Esophagus squamous epithelium (tissue), 5 donors: Measurements from ENCODE around the gene HEY2. TPM values are rescaled to one million over a fixed set of nuclear protein-coding genes. Genes with fewer than 3 reads are reported as not detected.
A peak's percentile ranks its signal among the peaks of the same experiment; 100 is the strongest.

Experiments
- DNase-seq: peaks from one replicate; lab custom pipeline; 2025; lab: John Stamatoyannopoulos, UW
- H3K27ac ChIP-seq, 4 donors: fragments of 200-600 bp; sonication (generic); one replicate each; pipeline ENCODE4 v1.5.1; 2016 to 2019; ENCODE audit warnings: mild to moderate bottlenecking in 1 of 4
- H3K27me3 ChIP-seq, 4 donors: fragments of 200-600 bp; sonication (generic); 1 replicate in 3 of 4; 2 replicates in 1 of 4; pipeline versions ENCODE4 v1.5.1 to v1.6.0; 2017 to 2021; ENCODE audit warnings: antibody characterized with exemption in 1 of 4
- H3K36me3 ChIP-seq, 3 donors: fragments of 200-600 bp; sonication (generic); one replicate each; pipeline ENCODE4 v1.5.1; 2016 to 2019
- H3K4me1 ChIP-seq, 3 donors: fragments of 200-600 bp; sonication (generic); one replicate each; pipeline ENCODE4 v1.5.1; 2017 to 2019
- H3K4me3 ChIP-seq, 4 donors: fragments of 200-600 bp; sonication (generic); 1 replicate in 3 of 4; 2 replicates in 1 of 4; pipeline ENCODE4 v1.5.1; 2016 to 2019; ENCODE audit warnings: mild to moderate bottlenecking in 2 of 4, moderate library complexity in 1 of 4
- H3K9me3 ChIP-seq, 3 donors: fragments of 200-600 bp; sonication (generic); one replicate each; pipeline ENCODE4 v1.5.1; 2016 to 2019
- POLR2A ChIP-seq, 4 donors: fragments of 450-650 bp; IDR thresholded peaks; one replicate each; pipeline ENCODE4 v1.6.1; 2017; ENCODE audit warnings: antibody characterized with exemption in 4 of 4, mild to moderate bottlenecking in 4 of 4, moderate library complexity in 3 of 4
- WGBS, 2 donors: methylation state at CpG; one replicate each; pipeline ENCODE4 v1.1.5; 2018; 5-methylcytosine and 5-hydroxymethylcytosine counted together
- intact Hi-C: fragments of 100-400 bp; cut with DNase I; formaldehyde crosslinking; loops from one replicate; pipeline ENCODE4 v1.15.0; 2022
- total RNA-seq, 4 donors: library from RNA; depleted of rRNA; stranded (reverse); fragments of >200 nt; gene quantifications; one replicate each; pipeline ENCODE4 v1.1.0, GENCODE V29; 2016
- TF ChIP-seq, protein P1 (sequence below), 6 experiments: fragments of 450-650 bp in 4 of 6; fragments of 200-600 bp in 2 of 6; sonication (generic) in 2 of 6; IDR thresholded peaks; one replicate each; pipeline ENCODE4 v1.5.1; 2016 to 2019; ENCODE audit warnings: antibody characterized with exemption in 6 of 6, mild to moderate bottlenecking in 4 of 6, moderate library complexity in 4 of 6
- donor health status: DM: yes; HTN: yes; CAD: no.

The HEY2 gene
- total RNA-seq, 4 donors from 2014 or later, result 0.61 to 2.8 (median 1.3) TPM; not detected in 1

DNA sequence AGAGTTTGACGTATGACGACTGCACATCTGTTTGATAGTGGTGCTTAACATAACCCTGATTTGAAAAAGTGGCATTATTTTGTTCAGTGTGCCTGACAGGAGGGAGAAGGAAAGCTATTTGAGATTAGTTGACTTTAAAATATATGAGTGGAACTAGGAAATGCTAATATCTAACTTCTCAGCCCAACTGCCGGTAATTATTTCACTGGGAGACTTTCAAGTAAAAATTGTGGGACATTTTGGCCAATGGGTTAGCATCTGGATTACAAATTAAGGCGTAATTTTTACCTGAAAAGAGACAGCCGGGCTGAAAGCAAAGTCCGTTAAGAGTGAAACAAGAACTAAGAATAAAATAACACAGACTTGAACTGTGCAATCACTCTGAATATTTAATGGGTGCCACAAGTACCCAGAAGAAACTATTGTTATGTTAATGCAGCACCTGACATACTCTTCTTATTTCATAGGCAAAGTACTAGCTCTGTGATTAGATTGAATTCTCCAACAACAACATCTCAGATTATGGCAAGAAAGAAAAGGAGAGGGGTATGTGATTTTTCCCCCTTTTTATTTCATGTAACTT, 2.0 kb downstream of the HEY2 start:
- intact Hi-C loops, result no loop called here
- H3K36me3 ChIP-seq, result peaks cover 0 to 7% (median 0%) of the 10 kb centered on the region in 3 donors

DNA sequence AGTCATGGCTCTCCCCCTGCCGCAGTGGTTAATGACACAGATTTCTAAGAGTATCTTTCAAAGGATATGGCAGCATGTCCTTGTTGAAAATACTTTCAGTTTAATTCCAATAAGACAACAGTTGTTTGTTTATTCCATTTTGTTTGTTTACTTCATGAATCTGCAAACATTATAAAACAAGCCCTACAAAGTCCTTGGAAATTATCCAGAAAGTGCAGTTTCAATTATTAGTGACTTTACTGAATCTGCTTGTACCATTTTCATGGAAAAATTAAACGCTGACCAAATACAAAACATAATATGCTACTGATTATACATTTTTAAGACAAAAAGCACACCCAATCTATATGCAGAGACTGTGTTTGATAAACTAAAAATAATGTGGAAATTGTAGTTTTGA, 3.3 kb downstream of the HEY2 start:
- TF ChIP-seq, protein P1, sequence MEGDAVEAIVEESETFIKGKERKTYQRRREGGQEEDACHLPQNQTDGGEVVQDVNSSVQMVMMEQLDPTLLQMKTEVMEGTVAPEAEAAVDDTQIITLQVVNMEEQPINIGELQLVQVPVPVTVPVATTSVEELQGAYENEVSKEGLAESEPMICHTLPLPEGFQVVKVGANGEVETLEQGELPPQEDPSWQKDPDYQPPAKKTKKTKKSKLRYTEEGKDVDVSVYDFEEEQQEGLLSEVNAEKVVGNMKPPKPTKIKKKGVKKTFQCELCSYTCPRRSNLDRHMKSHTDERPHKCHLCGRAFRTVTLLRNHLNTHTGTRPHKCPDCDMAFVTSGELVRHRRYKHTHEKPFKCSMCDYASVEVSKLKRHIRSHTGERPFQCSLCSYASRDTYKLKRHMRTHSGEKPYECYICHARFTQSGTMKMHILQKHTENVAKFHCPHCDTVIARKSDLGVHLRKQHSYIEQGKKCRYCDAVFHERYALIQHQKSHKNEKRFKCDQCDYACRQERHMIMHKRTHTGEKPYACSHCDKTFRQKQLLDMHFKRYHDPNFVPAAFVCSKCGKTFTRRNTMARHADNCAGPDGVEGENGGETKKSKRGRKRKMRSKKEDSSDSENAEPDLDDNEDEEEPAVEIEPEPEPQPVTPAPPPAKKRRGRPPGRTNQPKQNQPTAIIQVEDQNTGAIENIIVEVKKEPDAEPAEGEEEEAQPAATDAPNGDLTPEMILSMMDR (IDR thresholded peaks at IDR 0.05), result no peak
- no peak for TF ChIP-seq POLR2A (IDR thresholded peaks at IDR 0.05)
- Histone ChIP-seq H3K9me3 (no peaks in the 10 kb centered on the region), H3K27me3 (peaks cover 0 to 72% (median 7%) of the 10 kb centered on the region in 4 donors), H3K4me1 (peaks cover 5 to 28% (median 9%) of the 10 kb centered on the region in 3 donors), H3K27ac (peak overlapping the region in 1 of 4 donors; percentile 18), H3K36me3 (peaks cover 0 to 7% (median 0%) of the 10 kb centered on the region in 3 donors), H3K4me3 (no peak overlapping the region)
- DNase-seq, result no peak
- WGBS, 2 donors, result 75 to 81% methylated on average over 2 of the region's 2 CpGs
- intact Hi-C loops, result no loop called here

More for the DNA sequence above, 2.0 kb downstream of the HEY2 start:
- H3K4me1 ChIP-seq, result peaks cover 9 to 42% (median 13%) of the 10 kb centered on the region in 3 donors
- no peak for DNase-seq
- no peaks in the 10 kb centered on the region for H3K9me3 ChIP-seq
- 58 to 66% methylated on average over 6 of the region's 6 CpGs for WGBS, 2 donors
- H3K27ac ChIP-seq, result peak overlapping the region in 2 of 4 donors; percentile 9 to 19
- H3K4me3 ChIP-seq, result peak overlapping the region in 3 of 4 donors; percentile 2 to 73 (median 64)
- no peak for TF ChIP-seq POLR2A (IDR thresholded peaks at IDR 0.05)
- TF ChIP-seq, protein P1 (IDR thresholded peaks at IDR 0.05), result no peak
- peaks cover 0 to 82% (median 9%) of the 10 kb centered on the region in 4 donors for H3K27me3 ChIP-seq

DNA sequence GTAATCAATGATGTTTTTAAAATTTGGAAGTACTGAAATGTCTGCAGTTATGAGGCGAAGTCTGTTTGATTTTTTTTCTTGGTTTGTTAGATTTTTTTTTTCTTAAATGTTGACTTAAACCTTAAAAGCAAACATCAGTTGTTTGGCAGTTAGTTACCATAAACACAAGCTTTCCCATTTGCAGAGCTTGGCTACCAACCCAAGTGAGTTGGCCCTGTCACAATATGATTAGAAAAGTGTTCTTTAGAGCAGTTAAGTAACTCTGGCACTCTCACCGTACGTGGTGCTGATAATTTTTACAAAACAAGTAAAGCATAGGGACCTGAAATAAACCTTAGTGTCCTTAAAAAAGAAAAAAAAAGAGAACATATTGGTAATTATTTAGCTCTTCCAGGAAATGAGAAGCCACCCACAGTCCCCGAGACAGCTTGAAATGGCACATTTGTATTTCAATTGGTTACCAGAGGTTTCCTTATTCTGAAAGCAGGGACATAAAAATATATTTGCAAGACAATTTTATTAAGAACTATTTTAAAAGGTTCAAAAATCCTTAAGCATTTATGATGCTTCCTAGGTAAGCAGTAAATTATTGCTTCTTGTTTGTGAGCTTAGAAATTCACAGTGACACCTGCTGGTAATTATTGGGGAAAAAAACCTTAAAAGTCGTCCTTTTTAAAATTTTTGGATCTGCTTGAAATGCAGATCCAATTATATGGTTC, 3.9 kb downstream of the HEY2 start:
- no peaks in the 10 kb centered on the region for H3K9me3 ChIP-seq
- 51 to 55% methylated on average over 5 of the region's 5 CpGs for WGBS, 2 donors
- peak overlapping the region in 1 of 4 donors; percentile 18 for H3K27ac ChIP-seq
- no peak overlapping the region for H3K4me3 ChIP-seq
- peaks cover 4 to 22% (median 9%) of the 10 kb centered on the region in 3 donors for H3K4me1 ChIP-seq
- no peak for TF ChIP-seq POLR2A (IDR thresholded peaks at IDR 0.05)
- TF ChIP-seq, protein P1 (IDR thresholded peaks at IDR 0.05), result peak in 5 of 6 experiments; percentile 28 to 51 (median 36)
- DNase-seq, result no peak
- H3K27me3 ChIP-seq, result peaks cover 0 to 66% (median 4%) of the 10 kb centered on the region in 4 donors
- intact Hi-C loops, result no loop called here
- H3K36me3 ChIP-seq, result peaks cover 0 to 7% (median 0%) of the 10 kb centered on the region in 3 donors

DNA sequence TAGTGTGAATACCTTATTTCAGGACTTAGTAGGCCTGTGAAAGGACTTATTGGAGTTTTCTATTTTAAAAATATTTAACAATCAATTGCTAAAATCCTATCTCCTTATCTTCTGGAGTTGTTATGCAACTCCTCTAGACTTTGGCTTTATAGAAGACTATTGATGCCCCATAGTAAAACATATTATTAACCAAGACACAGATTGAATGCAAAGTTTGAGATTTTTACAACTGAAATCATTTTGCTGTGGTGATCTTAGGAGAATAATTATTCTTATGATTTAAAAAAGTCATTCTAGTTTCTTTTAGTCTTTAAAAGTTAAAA, 4.5 kb downstream of the HEY2 start:
- Histone ChIP-seq H3K27ac (no peak overlapping the region), H3K4me1 (peaks cover 4 to 17% (median 9%) of the 10 kb centered on the region in 3 donors), H3K36me3 (peaks cover 0 to 7% (median 0%) of the 10 kb centered on the region in 3 donors), H3K27me3 (peaks cover 0 to 66% (median 4%) of the 10 kb centered on the region in 4 donors), H3K4me3 (no peak overlapping the region), H3K9me3 (no peaks in the 10 kb centered on the region)
- intact Hi-C loops, result no loop called here
- DNase-seq, result no peak
- TF ChIP-seq, protein P1 (IDR thresholded peaks at IDR 0.05), result no peak
- TF ChIP-seq POLR2A (IDR thresholded peaks at IDR 0.05), result no peak

DNA sequence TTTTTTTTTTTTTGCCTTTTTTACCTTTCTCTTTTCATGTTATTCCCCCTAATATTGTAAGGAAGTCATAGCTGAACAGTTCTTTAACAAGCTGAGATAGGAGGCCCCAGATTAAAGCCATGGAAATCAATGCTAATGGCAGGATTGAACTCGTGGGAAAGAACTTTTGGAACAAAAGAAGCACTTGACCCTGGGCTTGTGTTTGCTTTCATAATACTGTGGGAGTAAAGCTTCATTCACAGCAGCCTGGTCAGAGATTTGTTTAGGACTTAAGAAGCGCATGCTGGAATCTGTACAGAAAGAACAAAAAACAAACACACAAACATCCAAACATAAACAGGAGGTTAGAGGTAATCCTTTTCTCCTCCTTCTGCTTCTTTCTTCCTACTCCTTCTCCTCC, 5.1 kb downstream of the HEY2 start:
- intact Hi-C loops, result no loop called here
- no peak overlapping the region for H3K27ac ChIP-seq
- H3K36me3 ChIP-seq, result peaks cover 0 to 14% (median 0%) of the 10 kb centered on the region in 3 donors
- H3K27me3 ChIP-seq, result peaks cover 0 to 66% (median 4%) of the 10 kb centered on the region in 4 donors
- H3K4me1 ChIP-seq, result peaks cover 4 to 14% (median 8%) of the 10 kb centered on the region in 3 donors
- 44 to 60% methylated on average over 2 of the region's 2 CpGs for WGBS, 2 donors
- no peaks in the 10 kb centered on the region for H3K9me3 ChIP-seq
- TF ChIP-seq, protein P1 (IDR thresholded peaks at IDR 0.05), result no peak
- no peak for TF ChIP-seq POLR2A (IDR thresholded peaks at IDR 0.05)
- no peak overlapping the region for H3K4me3 ChIP-seq
- DNase-seq, result no peak
